Bronchial smooth muscle cell (primary cell): ENCODE measurements around the gene SELPLG. TPM values are rescaled to one million over a fixed set of nuclear protein-coding genes. Genes with fewer than 3 reads are reported as not detected.

Experiments used
- total RNA-seq: library from RNA; depleted of rRNA; stranded (reverse); fragments of >200 nt; gene quantifications from 2 replicates; pipeline ENCODE4 v1.2.1, GENCODE V29; 2014

The SELPLG gene, protein sequence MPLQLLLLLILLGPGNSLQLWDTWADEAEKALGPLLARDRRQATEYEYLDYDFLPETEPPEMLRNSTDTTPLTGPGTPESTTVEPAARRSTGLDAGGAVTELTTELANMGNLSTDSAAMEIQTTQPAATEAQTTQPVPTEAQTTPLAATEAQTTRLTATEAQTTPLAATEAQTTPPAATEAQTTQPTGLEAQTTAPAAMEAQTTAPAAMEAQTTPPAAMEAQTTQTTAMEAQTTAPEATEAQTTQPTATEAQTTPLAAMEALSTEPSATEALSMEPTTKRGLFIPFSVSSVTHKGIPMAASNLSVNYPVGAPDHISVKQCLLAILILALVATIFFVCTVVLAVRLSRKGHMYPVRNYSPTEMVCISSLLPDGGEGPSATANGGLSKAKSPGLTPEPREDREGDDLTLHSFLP
- total RNA-seq: 0.63 and 1.5 TPM in 2 replicates

DNA sequence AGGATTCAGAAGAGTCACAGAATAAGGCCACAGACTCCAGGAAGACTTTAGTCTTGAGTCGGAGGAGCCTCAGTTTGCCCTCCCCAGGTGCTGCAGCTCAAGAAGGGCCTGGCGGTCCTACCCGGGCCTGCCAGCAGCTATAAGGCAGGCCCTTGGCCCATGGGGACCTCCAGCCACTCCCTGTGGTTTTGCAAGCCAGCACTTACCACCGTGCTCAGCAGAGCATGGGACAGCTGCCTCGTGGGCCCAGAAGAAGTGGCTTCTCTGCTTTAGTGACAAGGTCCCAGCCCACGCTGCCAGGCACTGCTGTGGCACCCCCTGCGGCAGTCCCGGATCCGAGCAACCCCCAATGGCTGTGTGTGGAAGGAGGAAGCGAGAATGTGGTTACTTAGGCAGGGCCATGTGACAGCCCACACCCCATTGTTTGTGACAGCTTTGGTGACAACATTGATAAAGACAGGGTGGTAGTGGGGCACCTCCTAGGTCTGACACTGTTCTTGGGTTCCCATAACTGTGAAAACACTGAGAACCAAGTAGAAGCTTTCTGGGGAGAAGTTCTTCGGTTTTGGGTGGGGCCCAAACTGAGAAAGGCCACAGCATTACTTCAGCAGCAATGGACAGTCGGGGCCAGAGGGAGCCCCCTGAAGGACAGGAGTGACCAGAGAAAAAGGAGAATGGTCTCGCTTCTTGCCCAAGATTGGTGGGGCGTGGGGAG, at the start of gene SELPLG:
TSS of gene SELPLG (minus strand) at position 361 of the 715 bp plus-strand sequence. CDS start 9,587 bp downstream, outside the sequence.

DNA sequence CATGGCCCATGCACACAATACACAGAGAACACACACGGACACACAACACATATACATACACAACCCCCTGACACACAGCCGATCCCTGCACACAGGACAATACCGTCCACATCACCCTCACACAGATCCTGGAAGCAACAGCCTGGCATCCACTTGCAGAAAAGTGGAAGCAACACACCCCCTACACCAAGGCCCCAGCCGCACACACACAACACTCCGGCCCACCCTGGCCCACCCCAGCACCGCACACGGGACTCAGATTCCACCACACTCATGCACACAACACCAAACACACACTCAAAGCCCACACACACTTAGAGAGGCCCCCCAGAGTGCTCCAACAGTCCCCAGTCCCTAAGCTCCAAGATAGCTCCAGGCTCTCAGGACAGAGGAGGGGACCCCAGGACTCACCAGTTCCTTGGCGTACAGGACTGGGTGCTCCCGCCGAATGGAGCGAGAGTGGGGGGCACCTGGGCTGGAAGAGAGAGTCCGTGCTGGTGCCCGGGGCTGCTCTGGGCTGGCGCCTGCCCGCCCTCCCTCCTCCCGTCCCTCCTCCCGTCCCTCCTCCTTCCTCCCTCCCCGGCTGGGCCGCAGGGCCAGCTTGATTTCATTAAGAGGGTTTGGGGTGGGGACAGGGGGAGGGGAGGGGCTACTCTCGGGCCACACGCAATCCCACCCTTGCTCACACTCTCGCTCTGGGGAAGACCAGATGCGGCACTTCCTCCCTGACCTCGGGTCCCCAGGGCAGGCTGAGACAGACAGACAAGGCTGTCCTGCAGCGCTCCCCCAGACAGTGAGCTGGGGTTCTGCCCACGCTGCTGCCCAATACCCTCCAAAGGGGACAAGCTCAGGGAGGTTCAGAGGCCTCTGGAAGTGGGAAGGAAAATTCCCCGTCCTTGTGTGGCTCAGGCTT, 35.9 kb downstream of the SELPLG start, which contains the start of gene TMEM119:
TSS of gene TMEM119 (minus strand) at position 526 of the 913 bp plus-strand sequence. CDS start 5,701 bp downstream, outside the sequence.

Other genes with a start within 250 kb of the SELPLG start
- gene FICD, start 118.6 kb downstream of the SELPLG start, total RNA-seq: 4.4 and 7.6 TPM in 2 replicates
- gene SART3, start 72.7 kb downstream of the SELPLG start, total RNA-seq: 104 and 131 TPM in 2 replicates
- 179 and 203 TPM in 2 replicates for gene ISCU, start 71.3 kb downstream of the SELPLG start, total RNA-seq
- gene TMEM119, start 35.8 kb downstream of the SELPLG start, total RNA-seq: 99.6 and 211 TPM in 2 replicates
- 165 and 172 TPM in 2 replicates for gene CORO1C, start 97.6 kb upstream of the SELPLG start, total RNA-seq
- gene SSH1, start 223.7 kb upstream of the SELPLG start, total RNA-seq: 11.0 and 12.5 TPM in 2 replicates
- not detected in 2 replicates for gene DAO, start 246.2 kb upstream of the SELPLG start, total RNA-seq